Body of pancreas (tissue), 4 donors: Measurements from ENCODE around the gene VWCE. TPM values are rescaled to one million over a fixed set of nuclear protein-coding genes. Genes with fewer than 3 reads are reported as not detected.
"Not testable (repeated sequence)": the region's sequence is repeated elsewhere in the genome, so short reads cannot be mapped to it uniquely, and the experiment has no call there.

ENCODE experiments used
- ATAC-seq: fragments of 150-250 bp; one replicate; pipeline ENCODE4 v1.9.1; 2016
- DNase-seq, 4 donors: peaks; one replicate each; pipeline ENCODE4 v3.0.0-alpha.2; 2019
- H3K27ac ChIP-seq, 4 donors: fragments of 200-600 bp; sonication (generic); 1 replicate in 3 of 4; 2 replicates in 1 of 4; pipeline versions ENCODE4 v1.5.1 to v1.6.1; 2016 to 2019; ENCODE audit warnings: mild to moderate bottlenecking in 1 of 4, mixed read lengths in 1 of 4, moderate library complexity in 1 of 4
- H3K27me3 ChIP-seq, 2 donors: fragments of 200-600 bp; sonication (generic); one replicate each; pipeline ENCODE4 v1.6.0; 2016; ENCODE audit warnings: mild to moderate bottlenecking in 1 of 2
- H3K36me3 ChIP-seq, 2 donors: fragments of 200-600 bp; sonication (generic); replicated peaks in 1 of 2; 2 replicates each; pipeline ENCODE4 v1.5.1; 2016; ENCODE audit warnings: low read depth in 2 of 2; ENCODE audit not compliant: insufficient read depth in 1 of 2
- H3K4me1 ChIP-seq: fragments of 200-600 bp; sonication (generic); one replicate; pipeline ENCODE4 v1.6.0; 2016
- H3K4me3 ChIP-seq, 2 donors: fragments of 200-600 bp; sonication (generic); 1 replicate in 1 of 2; 2 replicates in 1 of 2; pipeline ENCODE4 v1.5.1; 2016 to 2019
- H3K9me3 ChIP-seq, 3 donors: fragments of 200-600 bp; sonication (generic); 1 replicate in 2 of 3; 2 replicates in 1 of 3; pipeline ENCODE4 v1.5.1; 2016
- CTCF ChIP-seq, 7 experiments: fragments of 450-650 bp in 4 of 7; fragments of 200-600 bp in 3 of 7; sonication (generic) in 3 of 7; IDR thresholded peaks; one replicate each; pipeline ENCODE4 v1.5.1; 2016 to 2019; ENCODE audit warnings: antibody characterized with exemption in 7 of 7
- POLR2A ChIP-seq, 3 donors: fragments of 450-650 bp; IDR thresholded peaks; one replicate each; pipeline ENCODE4 v1.6.1; 2016; ENCODE audit warnings: antibody characterized with exemption in 3 of 3, mild to moderate bottlenecking in 2 of 3
- WGBS, 2 donors: methylation state at CpG; one replicate each; pipeline ENCODE4 v1.1.5; 2017; 5-methylcytosine and 5-hydroxymethylcytosine counted together
- intact Hi-C: fragments of 100-400 bp; cut with DNase I; formaldehyde crosslinking; loops from one replicate; pipeline ENCODE4 v1.15.1; 2023
- total RNA-seq, 2 donors: library from RNA; depleted of rRNA; stranded (reverse); fragments of >200 nt; gene quantifications; one replicate each; pipeline ENCODE4 v1.1.0, GENCODE V29; 2016

The VWCE gene
- total RNA-seq, 2 donors from 2014 or later: 4.3 TPM; not detected in 1

- intact Hi-C loops: loop anchor here (10.0 kb wide), 1 partner anchor 125 kb away; no protein-coding TSS in a partner anchor
- Histone ChIP-seq H3K9me3 (no peaks in the 10 kb centered on the region), H3K4me3 (no peak overlapping the region), H3K27me3 (no peaks in the 10 kb centered on the region), H3K27ac (no peak overlapping the region), H3K36me3 (no peaks in the 10 kb centered on the region), H3K4me1 (no peaks in the 10 kb centered on the region)
- ATAC-seq (no peak), DNase-seq (no peak)
- TF ChIP-seq CTCF (IDR thresholded peaks at IDR 0.05) (no peak), POLR2A (IDR thresholded peaks at IDR 0.05) (no peak)
- 78 to 85% methylated on average over 6 of the region's 6 CpGs for WGBS, 2 donors
Measured at GRCh38 chr11:61259363-61259762, 35.8 kb downstream of the VWCE start.

DNA sequence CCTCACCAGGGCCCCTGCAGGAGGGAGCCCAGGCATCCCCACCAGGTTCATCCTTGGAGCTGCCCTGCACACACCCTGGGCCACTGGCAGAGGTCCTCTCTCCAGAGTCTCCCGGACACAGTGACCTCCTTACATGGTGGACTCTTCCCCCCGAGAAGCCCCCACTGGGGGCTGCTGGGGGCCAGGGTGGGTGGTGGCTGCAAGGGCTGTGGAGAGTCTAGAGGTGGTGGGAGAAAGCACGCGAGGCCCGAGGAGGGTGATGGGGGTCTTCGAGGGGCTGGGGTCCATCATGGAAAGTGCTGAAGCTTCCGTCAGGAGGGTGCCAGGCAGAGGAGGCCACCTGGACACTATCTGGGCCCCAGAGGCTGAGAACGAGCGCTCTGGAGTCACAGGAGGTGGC is 36.6 kb downstream of the VWCE start:
- DNase-seq: no peak
- Histone ChIP-seq H3K27me3 (no peaks in the 10 kb centered on the region), H3K27ac (no peak overlapping the region), H3K4me1 (no peaks in the 10 kb centered on the region), H3K9me3 (no peaks in the 10 kb centered on the region), H3K4me3 (no peak overlapping the region), H3K36me3 (no peaks in the 10 kb centered on the region)
- intact Hi-C loops: loop anchor here (10.0 kb wide), 1 partner anchor 126 kb away; no protein-coding TSS in a partner anchor
- ATAC-seq: no peak
- TF ChIP-seq CTCF (IDR thresholded peaks at IDR 0.05): no peak
- TF ChIP-seq POLR2A (IDR thresholded peaks at IDR 0.05): no peak
- 70 to 87% methylated on average over 8 to 9 of the region's 9 CpGs for WGBS, 2 donors

DNA sequence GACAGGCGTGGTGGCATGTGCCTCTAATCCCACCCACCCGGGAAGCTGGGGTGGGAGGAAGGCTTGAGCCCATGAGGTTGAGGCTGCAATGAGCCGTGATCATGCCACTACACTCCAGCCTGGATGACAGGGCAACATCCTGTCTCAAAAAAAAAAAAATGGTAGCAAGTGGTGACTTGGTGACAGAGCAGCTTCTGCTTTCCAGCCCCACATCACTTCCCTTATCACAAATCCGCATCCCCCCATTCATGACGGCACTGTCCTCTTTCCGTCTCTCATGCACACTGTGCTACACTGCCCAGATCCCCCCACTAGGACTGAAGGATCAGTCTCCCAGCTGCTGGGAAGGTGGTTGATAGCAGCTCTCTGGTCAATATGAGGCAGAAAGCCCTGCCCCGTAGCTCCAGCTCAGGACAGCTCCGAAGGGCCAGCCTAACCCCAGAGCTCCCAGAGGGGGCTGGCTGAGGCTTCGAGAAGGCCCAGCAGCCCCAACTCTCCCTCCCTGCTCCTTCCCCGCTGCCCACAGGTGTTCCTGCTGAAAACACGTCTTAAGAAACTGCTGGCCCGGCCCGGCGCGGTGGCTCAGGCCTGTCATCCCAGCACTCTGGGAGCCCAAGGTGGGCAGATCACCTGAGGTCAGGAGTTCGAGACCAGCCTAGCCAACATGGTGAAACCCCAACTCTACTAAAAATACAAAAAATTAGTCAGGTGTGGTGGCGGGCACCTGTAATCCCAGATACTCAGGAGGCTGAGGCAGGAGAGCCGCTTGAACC is 38.2 kb downstream of the VWCE start:
- no peak overlapping the region for H3K27ac ChIP-seq
- H3K36me3 ChIP-seq: no peaks in the 10 kb centered on the region
- H3K4me1 ChIP-seq: no peaks in the 10 kb centered on the region
- intact Hi-C loops: loop anchor here (10.0 kb wide), 1 partner anchor 128 kb away; no protein-coding TSS in a partner anchor
- no peaks in the 10 kb centered on the region for H3K9me3 ChIP-seq
- ATAC-seq (no peak), DNase-seq (no peak)
- TF ChIP-seq CTCF (IDR thresholded peaks at IDR 0.05) (no peak), POLR2A (IDR thresholded peaks at IDR 0.05) (no peak)
- H3K27me3 ChIP-seq: no peaks in the 10 kb centered on the region
- WGBS, 2 donors: 68 to 74% methylated on average over 11 to 18 of the region's 18 CpGs
- H3K4me3 ChIP-seq: no peak overlapping the region

- ATAC-seq: peak; percentile 90
Measured at GRCh38 chr11:61254403-61255025, 40.6 kb downstream of the VWCE start.

DNA sequence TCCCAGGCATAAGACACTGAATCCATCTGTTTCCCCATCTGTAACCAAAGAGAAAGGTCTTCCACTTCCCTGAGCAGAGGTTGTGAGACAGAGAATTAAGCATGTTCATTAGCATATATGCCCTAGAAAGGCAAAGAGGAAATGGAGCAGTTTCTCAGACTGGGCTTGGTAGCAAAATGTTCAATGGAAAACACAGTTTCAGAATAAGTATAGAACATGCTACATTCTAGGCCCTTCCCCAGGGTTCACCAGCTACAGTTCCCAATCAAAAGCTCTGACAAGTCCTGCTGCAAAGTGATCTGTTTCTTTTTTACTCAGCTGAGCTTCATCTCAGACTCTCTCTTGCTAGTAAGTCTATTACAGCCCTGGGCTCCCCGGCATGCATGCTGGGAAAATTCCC is 42.8 kb downstream of the VWCE start:
- WGBS, 2 donors: 23 to 44% methylated on average over 1 of the region's 1 CpG

More at GRCh38 chr11:61254403-61255025, 40.6 kb downstream of the VWCE start:
- H3K4me1 ChIP-seq: no peaks in the 10 kb centered on the region
- 37 to 43% methylated on average over 6 to 12 of the region's 12 CpGs for WGBS, 2 donors
- H3K9me3 ChIP-seq: no peaks in the 10 kb centered on the region
- H3K27ac ChIP-seq: no peak overlapping the region
- DNase-seq: peak; percentile 59 to 69 (median 67)
- TF ChIP-seq POLR2A (IDR thresholded peaks at IDR 0.05) (no peak), CTCF (IDR thresholded peaks at IDR 0.05) (peak; percentile 74 to 81 (median 78))
- intact Hi-C loops: loop anchor here (10.0 kb wide), 1 partner anchor 130 kb away; no protein-coding TSS in a partner anchor
- no peaks in the 10 kb centered on the region for H3K27me3 ChIP-seq
- H3K4me3 ChIP-seq: no peak overlapping the region
- H3K36me3 ChIP-seq: no peaks in the 10 kb centered on the region

GRCh38 chr11:61250796-61251765 is 44.0 kb downstream of the VWCE start:
- DNase-seq, H3K36me3 ChIP-seq, ATAC-seq, H3K4me3 ChIP-seq, H3K27me3 ChIP-seq, H3K9me3 ChIP-seq, H3K4me1 ChIP-seq, H3K27ac ChIP-seq: not testable (repeated sequence)
- WGBS, 2 donors: 60 to 64% methylated on average over 18 to 19 of the region's 20 CpGs
- intact Hi-C loops: loop anchor here (10.0 kb wide), 1 partner anchor 134 kb away; no protein-coding TSS in a partner anchor

More for the DNA sequence above, 42.8 kb downstream of the VWCE start:
- not testable (repeated sequence) for H3K27me3 ChIP-seq, H3K36me3 ChIP-seq, H3K27ac ChIP-seq, H3K4me3 ChIP-seq, DNase-seq, H3K4me1 ChIP-seq, ATAC-seq, H3K9me3 ChIP-seq
- intact Hi-C loops: loop anchor here (10.0 kb wide), 1 partner anchor 132 kb away; no protein-coding TSS in a partner anchor

- H3K4me3 ChIP-seq, ATAC-seq, H3K9me3 ChIP-seq, DNase-seq, H3K27ac ChIP-seq, H3K4me1 ChIP-seq, H3K27me3 ChIP-seq, H3K36me3 ChIP-seq, intact Hi-C loops: not testable (repeated sequence)
- WGBS, 2 donors: 72 to 81% methylated on average over 8 of the region's 8 CpGs
Measured at GRCh38 chr11:61249201-61249600, 45.9 kb downstream of the VWCE start.
